ENCODE data around the gene WDFY4. TPM values are rescaled to one million over a fixed set of nuclear protein-coding genes. Genes with fewer than 3 reads are reported as not detected.

WDFY4 gene
- total and polyA plus RNA-seq, 2 donors (not counting 1 experiment from before 2014, with no cell fraction given) = 0.06 to 0.66 TPM

GRCh38 chr10:48740015-48740707 is 55.5 kb downstream of the WDFY4 start:
- Histone ChIP-seq H3K4me1 (ENCODE audit: control insufficient read depth, extremely low read depth, insufficient read depth, low read length) (no peaks in the 10 kb centered on the region), H3K9me3 (ENCODE audit: control insufficient read depth, insufficient read depth, low read depth, low read length) (no peaks in the 10 kb centered on the region), H4K20me1 (ENCODE audit: control insufficient read depth, extremely low read depth, insufficient read depth, low read length) (no peaks in the 10 kb centered on the region), H3K9ac (ENCODE audit: insufficient read depth, low read length) (no peak overlapping the region), H3K27me3 (ENCODE audit: control insufficient read depth, insufficient read depth, low read length) (peaks cover 2% of the 10 kb centered on the region), H3K4me3 (replicated peaks in 1 of 4; ENCODE audit: control extremely low read depth in 1 of 4, insufficient read depth in 1 of 4, low read depth in 3 of 4, low read length in 4 of 4) (no peak overlapping the region), H2AFZ (ENCODE audit: low read length) (no peak overlapping the region), H3K4me2 (ENCODE audit: extremely low read depth, insufficient read depth, low read length) (no peak overlapping the region), H3K27ac (ENCODE audit: insufficient read depth, low read length) (no peak overlapping the region), H3K79me2 (ENCODE audit: control insufficient read depth, insufficient read depth, low read length) (no peaks in the 10 kb centered on the region), H3K36me3 (ENCODE audit: control insufficient read depth, insufficient read depth, low read length) (no peaks in the 10 kb centered on the region)
- no peak for DNase-seq (ENCODE audit: low read depth in 2 of 2)
- TF ChIP-seq CTCF (conservative IDR thresholded peaks at IDR 0.05 in 1 of 2, IDR thresholded peaks at IDR 0.05 in 1 of 2; ENCODE audit: low read depth in 1 of 2, low read length in 2 of 2) (no peak), EZH2 (IDR thresholded peaks at IDR 0.05; ENCODE audit: low read length, missing control alignments) (no peak)

- Histone ChIP-seq H3K4me1 (ENCODE audit: control insufficient read depth, extremely low read depth, insufficient read depth, low read length) (no peaks in the 10 kb centered on the region), H2AFZ (ENCODE audit: low read length) (no peak overlapping the region), H3K27me3 (ENCODE audit: control insufficient read depth, insufficient read depth, low read length) (peaks cover 2% of the 10 kb centered on the region), H3K9ac (ENCODE audit: insufficient read depth, low read length) (no peak overlapping the region), H3K79me2 (ENCODE audit: control insufficient read depth, insufficient read depth, low read length) (no peaks in the 10 kb centered on the region), H3K36me3 (ENCODE audit: control insufficient read depth, insufficient read depth, low read length) (no peaks in the 10 kb centered on the region), H3K4me2 (ENCODE audit: extremely low read depth, insufficient read depth, low read length) (no peak overlapping the region), H4K20me1 (ENCODE audit: control insufficient read depth, extremely low read depth, insufficient read depth, low read length) (no peaks in the 10 kb centered on the region), H3K4me3 (replicated peaks in 1 of 4; ENCODE audit: control extremely low read depth in 1 of 4, insufficient read depth in 1 of 4, low read depth in 3 of 4, low read length in 4 of 4) (no peak overlapping the region), H3K27ac (ENCODE audit: insufficient read depth, low read length) (no peak overlapping the region), H3K9me3 (ENCODE audit: control insufficient read depth, insufficient read depth, low read depth, low read length) (no peaks in the 10 kb centered on the region)
- TF ChIP-seq EZH2 (IDR thresholded peaks at IDR 0.05; ENCODE audit: low read length, missing control alignments) = no peak
- no peak for TF ChIP-seq CTCF (conservative IDR thresholded peaks at IDR 0.05 in 1 of 2, IDR thresholded peaks at IDR 0.05 in 1 of 2; ENCODE audit: low read depth in 1 of 2, low read length in 2 of 2)
- no peak for DNase-seq (ENCODE audit: low read depth in 2 of 2)
Observed at GRCh38 chr10:48740988-48741387, 56.3 kb downstream of the WDFY4 start.

- H3K36me3 ChIP-seq (ENCODE audit: control insufficient read depth, insufficient read depth, low read length) = no peaks in the 10 kb centered on the region
- no peak overlapping the region for H3K4me2 ChIP-seq (ENCODE audit: extremely low read depth, insufficient read depth, low read length)
- H3K4me3 ChIP-seq (replicated peaks in 1 of 4; ENCODE audit: control extremely low read depth in 1 of 4, insufficient read depth in 1 of 4, low read depth in 3 of 4, low read length in 4 of 4) = no peak overlapping the region
- no peaks in the 10 kb centered on the region for H3K27me3 ChIP-seq (ENCODE audit: control insufficient read depth, insufficient read depth, low read length)
- TF ChIP-seq CTCF (conservative IDR thresholded peaks at IDR 0.05 in 1 of 2, IDR thresholded peaks at IDR 0.05 in 1 of 2; ENCODE audit: low read depth in 1 of 2, low read length in 2 of 2) (no peak), EZH2 (IDR thresholded peaks at IDR 0.05; ENCODE audit: low read length, missing control alignments) (no peak)
- no peak for DNase-seq (ENCODE audit: low read depth in 2 of 2)
- no peaks in the 10 kb centered on the region for H3K9me3 ChIP-seq (ENCODE audit: control insufficient read depth, insufficient read depth, low read depth, low read length)
- H3K27ac ChIP-seq (ENCODE audit: insufficient read depth, low read length) = no peak overlapping the region
- no peak overlapping the region for H2AFZ ChIP-seq (ENCODE audit: low read length)
- no peaks in the 10 kb centered on the region for H4K20me1 ChIP-seq (ENCODE audit: control insufficient read depth, extremely low read depth, insufficient read depth, low read length)
- no peak overlapping the region for H3K9ac ChIP-seq (ENCODE audit: insufficient read depth, low read length)
- H3K4me1 ChIP-seq (ENCODE audit: control insufficient read depth, extremely low read depth, insufficient read depth, low read length) = no peaks in the 10 kb centered on the region
- H3K79me2 ChIP-seq (ENCODE audit: control insufficient read depth, insufficient read depth, low read length) = no peaks in the 10 kb centered on the region
Observed at GRCh38 chr10:48742891-48743860, 58.5 kb downstream of the WDFY4 start.
